ENCODE data around the gene FDCSP. TPM values are rescaled to one million over a fixed set of nuclear protein-coding genes. Genes with fewer than 3 reads are reported as not detected.

Gene FDCSP
- total RNA-seq, 4 donors from 2014 or later: not detected

DNA sequence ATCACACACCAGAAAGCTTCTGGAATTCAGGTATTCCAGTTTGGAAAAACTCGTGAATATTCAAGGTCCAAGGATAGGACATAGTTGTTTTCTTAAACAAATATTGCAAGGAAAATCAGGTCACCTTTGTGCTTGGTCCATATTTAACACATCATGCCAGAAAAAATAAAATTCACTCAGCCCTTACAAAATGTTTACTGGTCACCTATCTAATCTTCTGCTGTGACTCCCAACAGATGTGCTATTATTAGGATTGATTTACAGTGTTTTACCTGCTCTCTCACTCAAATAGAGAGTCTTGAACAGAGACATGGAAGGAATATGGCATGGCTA is 26.0 kb downstream of the FDCSP start:
- Histone ChIP-seq H3K36me3 (no peaks in the 10 kb centered on the region), H3K27ac (replicated peaks in 1 of 4) (no peak overlapping the region), H3K9me3 (no peaks in the 10 kb centered on the region), H3K27me3 (no peaks in the 10 kb centered on the region), H3K4me1 (no peaks in the 10 kb centered on the region), H3K4me3 (no peak overlapping the region)
- TF ChIP-seq POLR2A (IDR thresholded peaks at IDR 0.05; ENCODE audit: low read depth) (no peak), EP300 (IDR thresholded peaks at IDR 0.05) (no peak), POLR2AphosphoS5 (IDR thresholded peaks at IDR 0.05) (no peak)
- TF ChIP-seq, protein P1, sequence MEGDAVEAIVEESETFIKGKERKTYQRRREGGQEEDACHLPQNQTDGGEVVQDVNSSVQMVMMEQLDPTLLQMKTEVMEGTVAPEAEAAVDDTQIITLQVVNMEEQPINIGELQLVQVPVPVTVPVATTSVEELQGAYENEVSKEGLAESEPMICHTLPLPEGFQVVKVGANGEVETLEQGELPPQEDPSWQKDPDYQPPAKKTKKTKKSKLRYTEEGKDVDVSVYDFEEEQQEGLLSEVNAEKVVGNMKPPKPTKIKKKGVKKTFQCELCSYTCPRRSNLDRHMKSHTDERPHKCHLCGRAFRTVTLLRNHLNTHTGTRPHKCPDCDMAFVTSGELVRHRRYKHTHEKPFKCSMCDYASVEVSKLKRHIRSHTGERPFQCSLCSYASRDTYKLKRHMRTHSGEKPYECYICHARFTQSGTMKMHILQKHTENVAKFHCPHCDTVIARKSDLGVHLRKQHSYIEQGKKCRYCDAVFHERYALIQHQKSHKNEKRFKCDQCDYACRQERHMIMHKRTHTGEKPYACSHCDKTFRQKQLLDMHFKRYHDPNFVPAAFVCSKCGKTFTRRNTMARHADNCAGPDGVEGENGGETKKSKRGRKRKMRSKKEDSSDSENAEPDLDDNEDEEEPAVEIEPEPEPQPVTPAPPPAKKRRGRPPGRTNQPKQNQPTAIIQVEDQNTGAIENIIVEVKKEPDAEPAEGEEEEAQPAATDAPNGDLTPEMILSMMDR (IDR thresholded peaks at IDR 0.05): no peak
- 83% methylated on average over 1 of the region's 1 CpG for WGBS
- DNase-seq (ENCODE audit: extremely low spot score): no peak
- intact Hi-C loops (cut with DNase I): no loop called here

DNA sequence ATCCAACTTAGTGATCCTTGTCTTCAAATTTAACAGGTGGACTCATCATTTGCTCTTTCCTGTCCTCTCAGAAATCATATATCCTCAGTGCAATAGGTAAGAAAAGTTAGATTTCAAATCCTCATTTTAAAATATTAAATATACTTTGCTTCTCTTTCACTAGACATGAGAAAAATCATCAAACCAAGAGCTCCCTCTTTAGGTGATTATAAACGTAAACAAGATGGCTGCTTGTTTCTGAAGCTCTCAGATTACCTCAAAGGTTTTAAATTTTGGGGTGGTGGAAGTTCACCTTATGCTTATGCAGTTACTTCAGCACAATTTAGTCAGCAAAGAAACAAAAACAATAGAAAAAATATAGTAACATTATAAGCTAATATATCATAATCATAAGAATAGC is 43.8 kb downstream of the FDCSP start:
- no peak for DNase-seq (ENCODE audit: extremely low spot score)
- intact Hi-C loops (cut with DNase I): no loop called here
- Histone ChIP-seq H3K36me3 (no peaks in the 10 kb centered on the region), H3K27ac (replicated peaks in 1 of 4) (no peak overlapping the region), H3K4me1 (no peaks in the 10 kb centered on the region), H3K9me3 (no peaks in the 10 kb centered on the region), H3K4me3 (no peak overlapping the region), H3K27me3 (no peaks in the 10 kb centered on the region)
- TF ChIP-seq EP300 (IDR thresholded peaks at IDR 0.05): no peak
- no peak for TF ChIP-seq POLR2A (IDR thresholded peaks at IDR 0.05; ENCODE audit: low read depth)
- no peak for TF ChIP-seq POLR2AphosphoS5 (IDR thresholded peaks at IDR 0.05)
- TF ChIP-seq, protein P1 (IDR thresholded peaks at IDR 0.05): no peak
- 9% methylated on average over 1 of the region's 1 CpG for WGBS

DNA sequence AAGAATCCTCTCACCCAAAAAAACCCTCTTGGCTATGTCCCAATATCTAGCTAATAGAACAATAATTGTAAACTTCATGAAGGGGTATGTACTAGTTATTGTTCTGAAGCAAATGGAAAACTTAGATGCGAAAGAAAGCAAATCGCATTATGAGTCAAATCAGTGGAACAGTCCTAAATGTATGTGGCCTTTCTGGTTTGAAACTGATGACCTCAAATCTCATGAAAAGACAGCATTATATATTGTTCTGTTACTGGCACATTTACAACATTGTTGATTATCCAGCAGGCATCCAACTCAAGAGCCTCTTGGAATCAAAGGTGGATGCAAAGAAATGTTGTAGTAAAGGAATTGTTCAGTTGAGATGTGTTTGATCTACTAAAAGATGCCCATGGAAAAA is 51.2 kb downstream of the FDCSP start:
- TF ChIP-seq, protein P1 (IDR thresholded peaks at IDR 0.05): no peak
- TF ChIP-seq POLR2AphosphoS5 (IDR thresholded peaks at IDR 0.05) (no peak), EP300 (IDR thresholded peaks at IDR 0.05) (no peak), POLR2A (IDR thresholded peaks at IDR 0.05; ENCODE audit: low read depth) (no peak)
- Histone ChIP-seq H3K36me3 (no peaks in the 10 kb centered on the region), H3K4me1 (no peaks in the 10 kb centered on the region), H3K9me3 (no peaks in the 10 kb centered on the region), H3K27ac (replicated peaks in 1 of 4) (no peak overlapping the region), H3K4me3 (no peak overlapping the region), H3K27me3 (no peaks in the 10 kb centered on the region)
- no peak for DNase-seq (ENCODE audit: extremely low spot score)
- WGBS: 83% methylated on average over 2 of the region's 2 CpGs
- intact Hi-C loops (cut with DNase I): no loop called here

DNA sequence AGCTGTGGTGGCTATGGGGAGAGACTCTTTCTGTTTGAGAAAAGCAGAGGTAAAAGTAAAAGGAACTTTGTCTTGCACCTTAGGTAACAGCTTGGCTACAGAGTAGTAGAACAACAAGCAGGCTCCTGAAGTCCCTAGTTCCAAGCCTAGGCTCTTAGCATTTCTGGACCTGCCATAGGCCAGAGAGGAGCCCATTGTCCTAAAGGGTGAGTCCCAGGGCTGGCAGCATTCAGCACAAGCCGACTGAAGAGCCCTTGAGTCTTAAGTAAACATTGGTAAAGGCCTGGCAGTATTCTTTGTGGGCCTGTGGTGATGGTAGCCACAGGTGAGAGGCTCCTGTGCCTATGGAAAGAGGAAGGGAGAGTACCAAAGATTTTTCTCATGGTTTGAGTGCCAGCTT is 54.6 kb downstream of the FDCSP start:
- H3K27me3 ChIP-seq: no peaks in the 10 kb centered on the region
- no peak overlapping the region for H3K4me3 ChIP-seq
- H3K27ac ChIP-seq (replicated peaks in 1 of 4): no peak overlapping the region
- intact Hi-C loops (cut with DNase I): no loop called here
- H3K9me3 ChIP-seq: no peaks in the 10 kb centered on the region
- no peak for DNase-seq (ENCODE audit: extremely low spot score)
- no peaks in the 10 kb centered on the region for H3K36me3 ChIP-seq
- TF ChIP-seq POLR2A (IDR thresholded peaks at IDR 0.05; ENCODE audit: low read depth): no peak
- TF ChIP-seq, protein P1 (IDR thresholded peaks at IDR 0.05): no peak
- no peak for TF ChIP-seq EP300 (IDR thresholded peaks at IDR 0.05)
- TF ChIP-seq POLR2AphosphoS5 (IDR thresholded peaks at IDR 0.05): no peak
- H3K4me1 ChIP-seq: no peaks in the 10 kb centered on the region
- WGBS: 67% methylated on average over 1 of the region's 1 CpG

Other genes starting within 250 kb of the FDCSP start
- not detected for gene STATH, start 230.2 kb upstream of the FDCSP start, total RNA-seq
- gene HTN3, start 197.7 kb upstream of the FDCSP start, total RNA-seq: not detected
- gene HTN1, start 175.7 kb upstream of the FDCSP start, total RNA-seq: not detected
- not detected for gene PRR27, start 71.9 kb upstream of the FDCSP start, total RNA-seq
- gene ODAM, start 30.4 kb upstream of the FDCSP start, total RNA-seq: under 1 TPM in 1 of 4 donors, not detected in 3; 0.66 TPM
- gene CSN3, start 16.5 kb downstream of the FDCSP start, total RNA-seq: not detected
- not detected for gene CABS1, start 108.9 kb downstream of the FDCSP start, total RNA-seq
- not detected for gene SMR3A, start 134.6 kb downstream of the FDCSP start, total RNA-seq
- gene SMR3B, start 157.0 kb downstream of the FDCSP start, total RNA-seq: not detected
- not detected for gene OPRPN, start 171.8 kb downstream of the FDCSP start, total RNA-seq
- not detected for gene MUC7, start 246.1 kb downstream of the FDCSP start, total RNA-seq